Suppressor macrophage (primary cell): ENCODE data around the gene HYAL2.

Experiments
- DNase-seq, 4 experiments: peaks; one replicate each; pipeline ENCODE4 v3.0.0-alpha.2; 2020 to 2022

HYAL2 gene

DNA sequence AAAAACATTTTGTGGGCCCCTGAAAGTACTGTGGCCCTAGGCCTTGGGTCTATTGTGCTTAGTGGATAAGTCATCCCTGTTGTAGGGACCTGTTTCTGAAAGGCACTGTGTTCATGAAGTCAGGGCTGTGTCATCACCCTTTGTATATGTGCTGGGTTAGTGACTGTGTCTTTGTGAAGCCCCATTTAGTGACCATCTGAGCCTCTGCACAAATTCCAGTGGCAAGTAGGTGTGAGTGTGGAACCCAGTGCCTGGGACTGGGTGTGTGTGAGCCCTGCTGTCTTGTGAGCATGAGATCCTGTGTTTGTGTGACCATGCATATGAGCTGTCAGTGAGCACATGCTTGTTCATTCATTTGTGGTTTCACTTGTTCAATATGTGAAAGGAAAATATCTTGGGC is 17.9 kb downstream of the HYAL2 start:
- no peak for DNase-seq

- DNase-seq, result peak in 1 of 4 experiments; percentile 26
Observed at GRCh38 chr3:50303013-50303815, 19.3 kb downstream of the HYAL2 start, which contains the start of gene HYAL1. HYAL1 (minus strand) TSS chr3:50303574; CDS start chr3:50302956, 618 bp downstream.

GRCh38 chr3:50302095-50303012 is 20.2 kb downstream of the HYAL2 start:
- no peak for DNase-seq

DNA sequence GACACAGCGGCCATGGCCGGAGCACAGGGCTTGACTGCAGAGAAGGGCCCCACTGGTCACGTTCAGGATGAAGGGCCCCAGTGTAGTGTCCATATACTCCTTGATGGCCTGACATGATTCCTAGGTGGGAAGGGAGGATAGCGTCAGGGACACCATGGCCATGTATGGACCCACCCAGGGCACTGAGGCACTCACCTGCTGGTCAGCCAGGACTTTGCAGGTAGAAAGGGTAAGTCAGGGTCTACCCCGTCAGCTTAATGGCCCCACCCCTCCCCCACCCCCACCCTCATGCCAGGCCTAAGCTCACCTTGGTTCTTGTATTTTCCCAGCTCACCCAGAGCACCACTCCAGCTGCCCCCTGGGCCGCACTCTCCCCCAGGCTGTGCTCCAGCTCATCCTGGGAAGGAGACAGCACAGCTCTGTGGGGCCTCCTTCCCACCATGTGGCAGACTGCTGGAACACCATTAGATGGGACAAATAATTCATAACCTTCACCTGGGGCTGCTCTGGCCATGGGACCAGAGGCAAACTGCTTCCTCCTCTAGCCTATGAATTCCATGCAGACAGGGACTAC is 21.8 kb downstream of the HYAL2 start:
- no peak for DNase-seq

- peak; percentile 88 to 94 (median 91) for DNase-seq
Observed at GRCh38 chr3:50299929-50300680, 22.4 kb downstream of the HYAL2 start.

GRCh38 chr3:50299638-50299928 is 23.0 kb downstream of the HYAL2 start:
- no peak for DNase-seq

- peak; percentile 99 to 100 (median 100) for DNase-seq
Observed at GRCh38 chr3:50298836-50299637, 23.5 kb downstream of the HYAL2 start, which contains the start of the genes HYAL3 and NAA80. HYAL3 (minus strand) TSS chr3:50299405; CDS start chr3:50295602, 3,803 bp downstream. NAA80 (minus strand) TSS chr3:50299405; CDS start chr3:50297463, 1,942 bp downstream.

GRCh38 chr3:50297896-50298725 is 24.4 kb downstream of the HYAL2 start:
- peak in 2 of 4 experiments; percentile 35 to 48 for DNase-seq

DNA sequence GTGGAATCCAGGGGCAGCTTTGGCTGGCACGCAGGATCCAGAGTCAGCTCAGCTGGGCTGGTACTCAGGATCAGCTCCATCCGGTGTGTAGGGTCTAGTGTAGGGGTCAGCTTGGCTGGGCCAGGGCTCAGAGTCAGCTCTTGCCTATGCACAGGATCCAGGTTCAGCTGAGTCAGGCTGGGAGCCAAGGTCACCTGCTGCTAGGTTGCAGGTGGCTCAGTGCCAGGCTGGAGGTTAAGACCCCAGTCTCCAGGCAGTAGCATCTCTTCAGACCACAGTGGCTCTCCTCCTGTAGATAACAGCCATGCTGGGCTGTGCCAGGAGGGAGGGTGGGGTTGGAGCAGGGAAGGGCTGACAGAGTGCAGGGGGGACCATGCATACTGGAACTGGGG is 25.2 kb downstream of the HYAL2 start:
- DNase-seq, result no peak

- no peak for DNase-seq
Observed at GRCh38 chr3:50296721-50297383, 25.7 kb downstream of the HYAL2 start.

GRCh38 chr3:50295553-50296431 is 26.8 kb downstream of the HYAL2 start:
- DNase-seq, result no peak

DNA sequence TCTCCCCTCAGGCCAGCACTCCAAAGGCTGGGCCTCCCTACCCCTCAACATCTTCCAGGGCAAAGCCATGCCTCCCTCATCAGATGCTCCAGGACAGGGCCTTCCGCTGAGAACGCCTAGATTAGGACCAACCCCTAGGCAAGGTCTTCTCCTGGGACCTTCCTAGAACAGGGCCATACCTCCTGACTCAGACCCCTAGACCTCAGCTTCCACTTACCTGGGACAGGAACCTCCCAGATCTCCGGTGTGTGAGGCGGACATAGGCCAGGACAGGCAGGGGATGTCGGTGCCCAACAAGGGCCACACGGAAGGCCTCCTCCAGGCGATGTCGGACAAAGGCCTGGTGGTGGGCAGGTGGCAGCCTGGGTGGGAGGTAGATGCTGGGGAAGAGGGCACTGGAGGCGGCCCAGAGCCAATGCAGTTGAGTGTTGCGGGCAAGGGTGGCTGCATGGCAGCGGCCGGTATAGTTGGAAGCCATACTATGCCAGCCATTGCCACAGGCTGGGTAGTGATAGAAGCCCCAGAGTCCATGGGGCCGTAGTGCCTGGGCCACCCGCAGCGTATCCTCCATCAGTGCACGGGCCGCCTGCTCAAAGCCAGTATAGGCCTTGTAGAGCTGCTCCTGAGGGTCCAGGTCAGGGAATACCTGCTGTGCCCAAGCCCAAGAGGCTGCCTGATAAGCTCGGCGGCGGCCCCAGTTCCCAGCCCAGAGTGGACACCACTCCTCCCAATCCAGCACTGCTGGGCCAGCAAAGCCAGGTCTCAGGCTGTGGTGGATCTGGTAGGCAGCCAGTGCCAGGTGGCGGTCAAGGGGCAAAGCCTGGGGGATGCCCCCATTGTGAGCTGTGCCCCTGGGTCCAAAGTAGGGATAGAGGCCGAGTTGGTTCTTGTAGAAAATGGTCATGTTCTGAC is 27.8 kb downstream of the HYAL2 start:
- DNase-seq, result no peak

DNA sequence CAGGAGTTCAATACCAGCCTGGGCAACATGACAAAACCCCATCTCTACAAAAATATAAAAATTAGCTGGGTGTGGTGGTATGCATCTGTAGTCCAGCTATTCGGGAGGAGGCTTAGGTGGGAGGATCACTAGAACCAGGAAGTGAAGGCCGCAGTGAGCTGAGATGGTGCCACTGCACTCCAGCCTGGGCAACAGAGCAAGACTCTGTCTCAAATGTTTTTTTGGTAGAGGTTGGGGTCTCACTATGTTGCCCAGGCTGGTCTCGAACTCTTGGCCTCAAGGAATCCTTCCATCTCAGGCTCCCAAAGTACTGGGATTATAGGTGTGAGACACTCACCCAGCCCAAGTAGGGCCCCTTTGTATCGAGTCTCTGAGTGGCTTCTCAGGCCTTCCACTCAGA is 28.5 kb downstream of the HYAL2 start:
- DNase-seq, result no peak

DNA sequence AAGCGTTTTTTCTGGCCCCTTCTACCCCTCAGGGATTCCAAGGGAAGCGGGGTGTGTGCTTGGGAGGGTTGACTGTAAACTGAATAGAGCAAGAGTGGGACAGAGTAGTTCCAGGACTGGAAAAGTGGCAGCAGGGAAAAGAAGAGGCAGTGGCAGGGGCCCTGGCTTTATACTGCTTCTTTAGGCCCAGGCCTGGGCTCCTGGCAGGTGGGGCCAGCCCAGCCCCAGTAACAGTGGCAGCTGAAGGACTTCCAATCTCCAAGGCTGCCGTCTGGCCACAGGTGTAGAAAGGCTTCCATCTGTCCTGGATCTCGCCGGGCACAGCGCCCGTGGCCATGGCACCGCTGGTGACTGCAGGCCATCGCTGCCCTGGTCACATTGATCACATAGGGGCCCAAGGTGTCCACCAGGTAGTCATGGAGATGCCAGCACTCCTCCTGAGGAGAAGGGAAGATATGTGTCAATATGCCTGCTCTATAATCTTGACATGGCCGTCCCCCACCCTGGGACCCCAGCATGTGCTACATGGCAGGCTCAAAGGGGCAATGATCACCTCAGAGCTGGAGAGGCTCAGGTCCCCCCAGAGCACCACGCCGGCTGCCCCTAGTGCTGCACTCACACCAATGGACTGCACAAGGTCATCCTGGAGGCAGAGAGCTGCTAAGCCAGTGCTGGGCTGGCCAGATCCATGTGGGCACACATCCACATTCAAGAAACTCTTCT is 29.3 kb downstream of the HYAL2 start:
- no peak for DNase-seq

DNA sequence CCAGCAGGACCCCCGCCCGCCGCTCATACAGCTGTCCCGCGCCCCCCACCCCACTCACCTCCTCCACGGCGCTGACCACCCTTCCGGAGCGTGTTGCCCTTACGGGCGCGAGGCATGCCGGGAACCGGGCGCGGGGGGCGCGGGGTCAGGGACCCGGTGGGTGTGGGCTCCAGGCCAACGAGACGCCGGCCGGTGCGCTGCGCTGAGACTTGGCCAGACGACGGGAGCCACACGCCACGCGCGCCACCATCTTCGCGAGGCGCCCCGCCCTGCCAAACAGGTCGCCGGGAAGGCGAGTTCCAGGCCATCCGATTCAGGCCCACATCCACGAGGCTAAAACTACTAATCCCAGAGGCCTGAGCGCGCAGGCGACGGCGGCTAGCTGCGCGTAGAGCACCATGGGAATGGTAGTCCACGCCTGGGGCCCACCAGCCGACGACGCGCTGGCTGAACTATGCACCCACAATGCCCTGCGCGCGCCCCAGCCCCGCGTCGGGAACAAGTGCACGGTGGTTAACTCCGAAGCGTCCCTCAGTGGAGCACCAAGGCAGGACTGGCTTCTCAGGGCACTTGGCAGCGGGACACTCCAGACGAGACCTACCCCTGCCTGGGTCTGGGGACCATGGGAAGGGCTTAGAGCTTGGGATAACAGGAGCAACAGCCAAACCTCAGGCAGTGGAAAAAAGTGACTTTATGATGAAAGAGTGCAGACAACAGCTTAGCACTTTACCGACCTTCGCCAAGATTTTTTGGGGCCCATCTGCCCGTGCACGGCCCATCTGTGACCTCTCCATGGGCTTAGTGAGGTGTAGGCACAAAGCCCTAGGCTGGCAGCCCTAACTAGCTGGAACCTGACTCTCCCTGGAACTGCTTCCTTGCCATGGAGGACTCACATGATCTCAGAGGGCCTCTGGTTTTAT is 30.1 kb downstream of the HYAL2 start, which contains the start of gene IFRD2:
Gene IFRD2, minus strand, starts transcription at position 271 of the 920 bp plus-strand sequence. Its CDS starts 155 bp downstream, at position 116.
- DNase-seq, result peak; percentile 97 to 99 (median 98)

- DNase-seq, result no peak
Observed at GRCh38 chr3:50290161-50290641, 32.3 kb downstream of the HYAL2 start.
